ENCODE measurements around the gene TIAL1.

DNA sequence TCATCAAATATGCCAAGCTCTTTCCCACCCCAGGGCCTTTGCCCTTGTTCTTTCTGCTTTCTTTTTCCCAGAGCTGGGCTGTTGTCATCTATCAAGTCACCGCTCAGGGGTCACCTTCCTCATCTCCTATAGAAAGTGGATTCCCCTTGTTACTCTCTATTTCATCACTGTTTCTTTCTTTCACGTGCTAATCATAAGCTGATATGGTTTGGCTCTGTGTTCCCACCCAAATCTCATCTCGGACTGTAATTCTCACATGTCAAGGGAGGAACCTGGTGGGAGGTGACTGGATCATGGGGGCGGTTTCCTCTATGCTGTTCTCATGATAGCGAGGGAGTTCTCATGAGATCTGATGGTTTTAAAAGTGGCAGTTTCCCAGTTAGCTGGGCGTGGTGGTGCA is 17.0 kb upstream of the TIAL1 start:
- TF ChIP-seq POLR2A (IDR thresholded peaks at IDR 0.05): no peak
- TF ChIP-seq, protein P1, sequence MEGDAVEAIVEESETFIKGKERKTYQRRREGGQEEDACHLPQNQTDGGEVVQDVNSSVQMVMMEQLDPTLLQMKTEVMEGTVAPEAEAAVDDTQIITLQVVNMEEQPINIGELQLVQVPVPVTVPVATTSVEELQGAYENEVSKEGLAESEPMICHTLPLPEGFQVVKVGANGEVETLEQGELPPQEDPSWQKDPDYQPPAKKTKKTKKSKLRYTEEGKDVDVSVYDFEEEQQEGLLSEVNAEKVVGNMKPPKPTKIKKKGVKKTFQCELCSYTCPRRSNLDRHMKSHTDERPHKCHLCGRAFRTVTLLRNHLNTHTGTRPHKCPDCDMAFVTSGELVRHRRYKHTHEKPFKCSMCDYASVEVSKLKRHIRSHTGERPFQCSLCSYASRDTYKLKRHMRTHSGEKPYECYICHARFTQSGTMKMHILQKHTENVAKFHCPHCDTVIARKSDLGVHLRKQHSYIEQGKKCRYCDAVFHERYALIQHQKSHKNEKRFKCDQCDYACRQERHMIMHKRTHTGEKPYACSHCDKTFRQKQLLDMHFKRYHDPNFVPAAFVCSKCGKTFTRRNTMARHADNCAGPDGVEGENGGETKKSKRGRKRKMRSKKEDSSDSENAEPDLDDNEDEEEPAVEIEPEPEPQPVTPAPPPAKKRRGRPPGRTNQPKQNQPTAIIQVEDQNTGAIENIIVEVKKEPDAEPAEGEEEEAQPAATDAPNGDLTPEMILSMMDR (IDR thresholded peaks at IDR 0.05): no peak
